BE2C (cell line): ENCODE results near the gene SYNGR3.

ENCODE experiments used
- DNase-seq: peaks from one replicate; pipeline ENCODE4 v3.0.0-alpha.2; 2020
- H3K27me3 ChIP-seq: fragments of 250-450 bp; sonication (Bioruptor Pico); 2 replicates; pipeline ENCODE4 v1.5.1; 2020; ENCODE audit warnings: mild to moderate bottlenecking
- H3K36me3 ChIP-seq: fragments of 250-450 bp; sonication (Bioruptor Pico); 2 replicates; pipeline ENCODE4 v1.5.1; 2020; ENCODE audit warnings: mild to moderate bottlenecking
- H3K4me1 ChIP-seq: fragments of 250-450 bp; sonication (Bioruptor Pico); 2 replicates; pipeline ENCODE4 v1.5.1; 2020
- H3K4me3 ChIP-seq: 2 replicates; pipeline ENCODE4 v1.5.1; 2011; ENCODE audit warnings: low read depth, low read length
- H3K9me3 ChIP-seq: fragments of 250-450 bp; sonication (Bioruptor Pico); 2 replicates; pipeline ENCODE4 v1.5.1; 2020
- TF ChIP-seq, protein P1 (sequence below): IDR thresholded peaks from 2 replicates; pipeline ENCODE4 v1.5.1; 2012; ENCODE audit warnings: mild to moderate bottlenecking, low read depth, low read length

Gene SYNGR3

DNA sequence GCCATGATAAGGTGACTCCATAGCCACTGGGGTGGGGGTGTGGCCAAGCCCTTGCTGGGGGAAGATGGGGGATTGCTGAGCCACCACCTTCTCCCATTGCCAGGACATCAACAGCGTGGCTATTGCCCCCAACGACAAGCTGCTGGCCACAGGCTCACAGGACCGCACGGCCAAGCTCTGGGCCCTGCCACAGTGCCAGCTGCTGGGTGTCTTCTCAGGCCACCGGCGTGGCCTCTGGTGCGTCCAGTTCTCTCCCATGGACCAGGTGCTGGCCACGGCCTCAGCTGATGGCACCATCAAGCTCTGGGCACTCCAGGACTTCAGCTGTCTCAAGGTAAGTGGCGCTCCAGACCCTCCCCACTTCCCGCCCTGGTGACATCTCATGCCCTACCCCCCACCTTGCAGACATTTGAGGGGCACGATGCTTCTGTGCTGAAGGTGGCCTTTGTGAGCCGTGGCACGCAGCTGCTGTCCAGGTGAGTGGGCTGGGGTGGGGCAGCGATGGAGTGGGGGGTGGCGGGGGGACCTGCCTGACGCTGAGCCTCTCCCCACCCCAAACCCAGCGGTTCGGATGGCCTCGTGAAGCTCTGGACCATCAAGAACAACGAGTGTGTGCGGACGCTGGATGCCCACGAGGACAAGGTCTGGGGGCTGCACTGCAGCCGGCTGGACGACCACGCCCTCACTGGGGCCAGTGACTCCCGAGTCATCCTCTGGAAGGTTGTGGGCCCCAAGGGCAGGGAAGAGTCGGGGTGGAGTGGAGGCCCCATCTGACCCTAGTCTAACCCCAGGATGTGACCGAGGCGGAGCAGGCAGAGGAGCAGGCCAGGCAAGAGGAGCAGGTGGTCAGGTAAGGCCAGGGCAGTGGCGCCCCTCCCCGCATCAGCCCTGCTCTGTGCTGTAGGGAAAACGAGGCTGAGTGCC lies 12.6 kb upstream of the SYNGR3 start:
- no peak for DNase-seq
- no peaks in the 10 kb centered on the region for H3K9me3 ChIP-seq
- H3K27me3 ChIP-seq: peaks cover 13% of the 10 kb centered on the region; the same call in 1 of the 2 replicates
- H3K4me3 ChIP-seq: no peak overlapping the region
- TF ChIP-seq, protein P1, sequence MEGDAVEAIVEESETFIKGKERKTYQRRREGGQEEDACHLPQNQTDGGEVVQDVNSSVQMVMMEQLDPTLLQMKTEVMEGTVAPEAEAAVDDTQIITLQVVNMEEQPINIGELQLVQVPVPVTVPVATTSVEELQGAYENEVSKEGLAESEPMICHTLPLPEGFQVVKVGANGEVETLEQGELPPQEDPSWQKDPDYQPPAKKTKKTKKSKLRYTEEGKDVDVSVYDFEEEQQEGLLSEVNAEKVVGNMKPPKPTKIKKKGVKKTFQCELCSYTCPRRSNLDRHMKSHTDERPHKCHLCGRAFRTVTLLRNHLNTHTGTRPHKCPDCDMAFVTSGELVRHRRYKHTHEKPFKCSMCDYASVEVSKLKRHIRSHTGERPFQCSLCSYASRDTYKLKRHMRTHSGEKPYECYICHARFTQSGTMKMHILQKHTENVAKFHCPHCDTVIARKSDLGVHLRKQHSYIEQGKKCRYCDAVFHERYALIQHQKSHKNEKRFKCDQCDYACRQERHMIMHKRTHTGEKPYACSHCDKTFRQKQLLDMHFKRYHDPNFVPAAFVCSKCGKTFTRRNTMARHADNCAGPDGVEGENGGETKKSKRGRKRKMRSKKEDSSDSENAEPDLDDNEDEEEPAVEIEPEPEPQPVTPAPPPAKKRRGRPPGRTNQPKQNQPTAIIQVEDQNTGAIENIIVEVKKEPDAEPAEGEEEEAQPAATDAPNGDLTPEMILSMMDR: no peak
- H3K4me1 ChIP-seq: no peaks in the 10 kb centered on the region
- H3K36me3 ChIP-seq: peaks cover 49% of the 10 kb centered on the region

DNA sequence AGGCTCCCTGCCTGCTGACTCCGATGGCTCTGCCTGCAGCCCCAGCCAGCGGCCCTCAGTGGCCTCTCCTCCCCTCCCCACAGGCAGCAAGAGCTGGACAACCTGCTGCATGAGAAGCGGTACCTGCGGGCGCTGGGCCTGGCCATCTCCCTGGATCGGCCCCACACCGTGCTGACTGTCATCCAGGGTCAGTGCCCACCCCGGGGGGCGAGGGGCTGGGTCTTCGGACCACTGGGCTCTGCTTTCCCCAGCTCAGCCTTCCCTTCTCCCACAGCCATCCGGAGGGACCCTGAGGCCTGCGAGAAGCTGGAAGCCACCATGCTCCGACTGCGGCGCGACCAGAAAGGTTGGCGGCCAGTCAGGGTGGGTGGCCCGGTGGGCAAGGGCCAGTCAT lies 11.9 kb upstream of the SYNGR3 start:
- Histone ChIP-seq H3K4me1 (peaks cover under 1% of the 10 kb centered on the region; the same call in 1 of the 2 replicates), H3K36me3 (peaks cover 49% of the 10 kb centered on the region), H3K9me3 (no peaks in the 10 kb centered on the region), H3K27me3 (peaks cover 13% of the 10 kb centered on the region; the same call in 1 of the 2 replicates), H3K4me3 (no peak overlapping the region)
- no peak for DNase-seq
- TF ChIP-seq, protein P1: no peak

DNA sequence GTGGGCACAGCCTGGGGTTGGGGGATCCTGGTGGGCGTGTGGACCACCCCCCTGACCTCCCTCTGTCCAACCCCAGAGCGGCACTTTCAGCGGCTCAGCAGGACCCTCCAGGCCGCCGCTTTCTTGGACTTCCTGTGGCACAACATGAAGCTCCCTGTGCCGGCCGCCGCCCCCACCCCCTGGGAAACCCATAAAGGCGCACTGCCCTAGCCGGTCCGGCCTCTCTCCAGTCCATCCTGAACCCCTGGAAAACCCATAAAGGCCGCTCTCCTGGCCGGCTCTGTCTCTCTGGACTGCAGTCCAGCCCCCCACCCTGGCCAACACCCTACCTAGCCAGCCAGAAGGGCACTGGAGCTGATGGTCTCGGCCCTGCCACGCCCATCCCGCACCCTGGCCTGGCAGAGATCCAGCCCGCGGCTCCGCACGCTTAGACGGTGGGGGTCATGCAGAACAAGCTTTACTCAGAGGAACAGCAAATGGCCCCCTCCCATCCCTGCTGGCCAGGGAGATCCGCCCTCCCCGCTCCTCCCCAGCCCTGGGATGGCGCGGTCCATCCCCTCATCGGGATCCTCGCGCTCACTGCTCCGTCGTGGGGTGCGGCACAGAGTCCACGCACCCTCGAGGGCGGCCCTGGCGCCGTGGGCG lies 11.2 kb upstream of the SYNGR3 start:
- Histone ChIP-seq H3K36me3 (peaks cover 48% of the 10 kb centered on the region), H3K4me3 (no peak overlapping the region), H3K4me1 (peaks cover 3% of the 10 kb centered on the region; the same call in 1 of the 2 replicates), H3K27me3 (peaks cover 13% of the 10 kb centered on the region; the same call in 1 of the 2 replicates), H3K9me3 (no peaks in the 10 kb centered on the region)
- no peak for DNase-seq
- TF ChIP-seq, protein P1: no peak

DNA sequence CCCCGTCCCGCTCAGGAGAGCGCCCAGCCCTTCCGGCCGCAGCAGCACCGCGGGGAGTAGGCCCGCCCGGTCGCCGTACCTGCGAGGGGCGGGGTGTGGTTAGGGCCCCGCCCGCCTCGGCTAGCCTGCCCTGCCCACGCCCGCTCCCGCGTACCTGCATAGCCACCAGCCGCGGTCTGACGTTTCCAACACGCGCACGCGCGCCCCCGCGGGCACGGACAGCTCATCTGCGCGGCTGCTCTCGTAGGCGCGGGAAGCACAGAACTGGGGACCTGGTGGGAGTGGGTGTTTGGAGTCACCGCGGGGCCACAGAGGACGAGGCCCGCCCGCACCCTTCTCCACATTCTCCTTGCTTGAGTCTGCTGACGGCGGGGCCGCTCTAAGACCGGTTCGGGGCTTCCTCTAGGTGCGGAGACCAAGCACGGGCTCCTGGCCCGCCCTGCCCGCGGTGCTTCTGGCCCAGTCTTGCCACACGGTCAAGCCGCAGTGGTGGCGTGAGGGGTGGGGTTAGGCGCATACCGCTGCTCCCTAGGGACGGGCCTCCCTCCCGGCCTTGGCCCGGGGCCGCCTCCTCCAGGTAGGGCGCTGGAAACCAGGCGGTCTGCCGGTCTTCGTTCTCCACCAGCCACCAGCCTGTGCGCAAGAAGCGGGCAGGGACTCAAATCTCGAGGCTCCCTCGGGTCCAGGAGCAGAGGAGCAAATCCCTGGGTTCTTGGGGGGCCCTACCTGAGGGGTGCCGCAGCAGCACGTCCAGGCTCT lies 10.3 kb upstream of the SYNGR3 start:
- DNase-seq: no peak
- TF ChIP-seq, protein P1: no peak
- H3K4me1 ChIP-seq: peaks cover 3% of the 10 kb centered on the region; the same call in 1 of the 2 replicates
- peaks cover 39% of the 10 kb centered on the region for H3K36me3 ChIP-seq
- H3K4me3 ChIP-seq: no peak overlapping the region
- H3K27me3 ChIP-seq: peaks cover 13% of the 10 kb centered on the region; the same call in 1 of the 2 replicates
- no peaks in the 10 kb centered on the region for H3K9me3 ChIP-seq

DNA sequence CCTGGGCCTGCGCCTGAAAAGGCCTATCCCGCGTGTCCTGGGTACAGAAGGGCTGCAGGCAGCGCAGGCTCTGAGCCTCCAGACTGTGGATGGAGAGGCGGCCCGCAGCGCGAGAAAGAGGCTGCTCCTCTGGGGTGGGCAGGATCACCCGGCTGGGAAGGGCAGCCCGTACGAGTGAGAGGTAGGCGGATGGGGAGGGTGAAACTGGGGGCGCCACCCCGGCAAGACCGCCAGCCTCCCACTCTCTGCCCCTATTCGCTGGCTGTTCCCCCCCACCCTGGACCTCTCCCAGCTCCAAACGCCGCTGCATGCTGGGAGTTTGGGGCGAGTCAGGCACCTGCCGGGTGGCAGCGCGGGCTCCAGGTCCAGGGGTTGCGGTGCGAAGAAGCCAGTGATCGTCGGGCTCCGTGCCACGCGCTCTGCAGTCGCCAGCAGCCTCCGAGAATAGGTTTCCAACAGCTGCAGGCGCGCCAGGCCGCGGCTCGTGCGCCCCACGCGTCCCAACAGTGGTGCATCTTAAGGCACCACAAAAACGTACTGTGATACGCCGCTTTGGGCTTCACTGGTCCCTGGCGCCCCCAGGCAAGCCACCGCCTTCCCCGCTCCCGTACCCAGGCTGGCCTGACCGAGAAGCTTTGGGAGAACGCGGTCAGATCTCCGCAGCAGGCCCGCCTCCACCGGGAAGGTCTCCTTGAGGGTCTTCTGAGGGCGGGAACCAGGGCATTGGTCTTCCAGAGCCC lies 9.6 kb upstream of the SYNGR3 start:
- H3K4me1 ChIP-seq: peaks cover 3% of the 10 kb centered on the region; the same call in 1 of the 2 replicates
- H3K27me3 ChIP-seq: peaks cover 13% of the 10 kb centered on the region; the same call in 1 of the 2 replicates
- peaks cover 32% of the 10 kb centered on the region for H3K36me3 ChIP-seq
- TF ChIP-seq, protein P1: no peak
- no peak for DNase-seq
- H3K9me3 ChIP-seq: no peaks in the 10 kb centered on the region
- no peak overlapping the region for H3K4me3 ChIP-seq
